Lower leg skin (tissue), 3 donors: Measurements from ENCODE around the gene GRPR.

Experiments used
- POLR2A ChIP-seq, 2 donors: fragments of 450-650 bp; IDR thresholded peaks; one replicate each; pipeline ENCODE4 v1.6.1; 2016 to 2017; ENCODE audit warnings: antibody characterized with exemption in 2 of 2, mild to moderate bottlenecking in 1 of 2, moderate library complexity in 1 of 2
- TF ChIP-seq, protein P1 (sequence below), 3 donors: fragments of 450-650 bp; IDR thresholded peaks; one replicate each; pipeline ENCODE4 v1.5.1; 2016; ENCODE audit warnings: antibody characterized with exemption in 3 of 3, mild to moderate bottlenecking in 3 of 3, moderate library complexity in 2 of 3

DNA sequence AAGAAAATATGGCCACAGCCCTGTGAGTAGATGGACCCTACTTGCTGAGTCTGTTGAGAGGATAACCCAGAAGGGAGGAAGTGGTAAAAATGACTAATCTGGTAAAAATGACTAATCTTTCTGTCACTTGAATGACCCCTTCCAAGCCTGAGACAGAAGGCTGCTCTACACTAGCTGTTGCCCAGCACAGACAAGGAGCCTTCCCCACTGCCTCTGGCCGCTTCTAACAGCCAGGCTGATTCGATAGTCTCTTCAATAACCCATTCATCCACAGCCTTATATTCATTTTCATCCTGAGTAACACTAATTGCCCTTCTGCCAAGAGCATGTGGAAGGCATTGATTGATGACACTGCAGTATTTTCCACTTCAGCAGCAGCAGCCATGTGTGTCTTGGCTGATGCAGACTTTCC is 62.4 kb downstream of the GRPR start:
- no peak for TF ChIP-seq POLR2A (IDR thresholded peaks at IDR 0.05)
- TF ChIP-seq, protein P1, sequence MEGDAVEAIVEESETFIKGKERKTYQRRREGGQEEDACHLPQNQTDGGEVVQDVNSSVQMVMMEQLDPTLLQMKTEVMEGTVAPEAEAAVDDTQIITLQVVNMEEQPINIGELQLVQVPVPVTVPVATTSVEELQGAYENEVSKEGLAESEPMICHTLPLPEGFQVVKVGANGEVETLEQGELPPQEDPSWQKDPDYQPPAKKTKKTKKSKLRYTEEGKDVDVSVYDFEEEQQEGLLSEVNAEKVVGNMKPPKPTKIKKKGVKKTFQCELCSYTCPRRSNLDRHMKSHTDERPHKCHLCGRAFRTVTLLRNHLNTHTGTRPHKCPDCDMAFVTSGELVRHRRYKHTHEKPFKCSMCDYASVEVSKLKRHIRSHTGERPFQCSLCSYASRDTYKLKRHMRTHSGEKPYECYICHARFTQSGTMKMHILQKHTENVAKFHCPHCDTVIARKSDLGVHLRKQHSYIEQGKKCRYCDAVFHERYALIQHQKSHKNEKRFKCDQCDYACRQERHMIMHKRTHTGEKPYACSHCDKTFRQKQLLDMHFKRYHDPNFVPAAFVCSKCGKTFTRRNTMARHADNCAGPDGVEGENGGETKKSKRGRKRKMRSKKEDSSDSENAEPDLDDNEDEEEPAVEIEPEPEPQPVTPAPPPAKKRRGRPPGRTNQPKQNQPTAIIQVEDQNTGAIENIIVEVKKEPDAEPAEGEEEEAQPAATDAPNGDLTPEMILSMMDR (IDR thresholded peaks at IDR 0.05): no peak
